Uterus (tissue), 4 donors: ENCODE measurements around the gene PTPN18. TPM values are rescaled to one million over a fixed set of nuclear protein-coding genes. Genes with fewer than 3 reads are reported as not detected.
A peak's percentile ranks its signal among the peaks of the same experiment; 100 is the strongest.

ENCODE experiments used
- DNase-seq, 2 donors: peaks; one replicate each; pipeline ENCODE4 v3.0.0-alpha.2; 2019 to 2020
- H3K27ac ChIP-seq, 2 donors: fragments of 200-600 bp; sonication (generic); 1 replicate in 1 of 2; 2 replicates in 1 of 2; pipeline ENCODE4 v1.5.1; 2016 to 2018
- H3K27me3 ChIP-seq, 2 donors: fragments of 200-600 bp; sonication (generic); one replicate each; pipeline ENCODE4 v1.5.1; 2018 to 2019; ENCODE audit warnings: control low read depth in 1 of 2
- H3K36me3 ChIP-seq, 2 donors: fragments of 200-600 bp; sonication (generic); one replicate each; pipeline ENCODE4 v1.5.1; 2019; ENCODE audit warnings: control low read depth in 1 of 2
- H3K4me1 ChIP-seq, 2 donors: fragments of 200-600 bp; sonication (generic); one replicate each; pipeline ENCODE4 v1.5.1; 2018 to 2019; ENCODE audit warnings: control low read depth in 1 of 2
- H3K4me3 ChIP-seq, 2 donors: fragments of 200-600 bp; sonication (generic); 1 replicate in 1 of 2; 2 replicates in 1 of 2; pipeline ENCODE4 v1.5.1; 2018 to 2019; ENCODE audit warnings: mild to moderate bottlenecking in 1 of 2
- H3K9me3 ChIP-seq, 2 donors: fragments of 200-600 bp; sonication (generic); one replicate each; pipeline ENCODE4 v1.5.1; 2019; ENCODE audit warnings: control low read depth in 1 of 2
- POLR2A ChIP-seq, 2 donors: fragments of 450-650 bp; IDR thresholded peaks; one replicate each; pipeline ENCODE4 v1.6.1; 2016; ENCODE audit warnings: antibody characterized with exemption in 2 of 2, mild to moderate bottlenecking in 1 of 2, moderate library complexity in 1 of 2
- intact Hi-C: fragments of 100-400 bp; cut with DNase I; formaldehyde crosslinking; loops from one replicate; pipeline ENCODE4 v1.15.1; 2023; ENCODE audit warnings: low total_unique reads
- total RNA-seq, 4 donors: library from RNA; depleted of rRNA in 3 of 4; stranded (reverse); fragments of >200 nt in 3 of 4; gene quantifications; one replicate each; pipeline versions ENCODE4 v1.1.0 to v1.2.4, GENCODE V29; 2014 to 2023
- TF ChIP-seq, protein P1 (sequence below), 4 experiments: fragments of 200-600 bp in 2 of 4; fragments of 450-650 bp in 2 of 4; sonication (generic) in 2 of 4; IDR thresholded peaks; one replicate each; pipeline ENCODE4 v1.5.1; 2016 to 2019; ENCODE audit warnings: antibody characterized with exemption in 4 of 4, mild to moderate bottlenecking in 2 of 4, moderate library complexity in 1 of 4
- donor health status: DM: yes; HTN: yes; CAD: no.

PTPN18 gene
- total RNA-seq, 4 donors from 2014 or later = 29.6 to 65.6 (median 46.3) TPM

DNA sequence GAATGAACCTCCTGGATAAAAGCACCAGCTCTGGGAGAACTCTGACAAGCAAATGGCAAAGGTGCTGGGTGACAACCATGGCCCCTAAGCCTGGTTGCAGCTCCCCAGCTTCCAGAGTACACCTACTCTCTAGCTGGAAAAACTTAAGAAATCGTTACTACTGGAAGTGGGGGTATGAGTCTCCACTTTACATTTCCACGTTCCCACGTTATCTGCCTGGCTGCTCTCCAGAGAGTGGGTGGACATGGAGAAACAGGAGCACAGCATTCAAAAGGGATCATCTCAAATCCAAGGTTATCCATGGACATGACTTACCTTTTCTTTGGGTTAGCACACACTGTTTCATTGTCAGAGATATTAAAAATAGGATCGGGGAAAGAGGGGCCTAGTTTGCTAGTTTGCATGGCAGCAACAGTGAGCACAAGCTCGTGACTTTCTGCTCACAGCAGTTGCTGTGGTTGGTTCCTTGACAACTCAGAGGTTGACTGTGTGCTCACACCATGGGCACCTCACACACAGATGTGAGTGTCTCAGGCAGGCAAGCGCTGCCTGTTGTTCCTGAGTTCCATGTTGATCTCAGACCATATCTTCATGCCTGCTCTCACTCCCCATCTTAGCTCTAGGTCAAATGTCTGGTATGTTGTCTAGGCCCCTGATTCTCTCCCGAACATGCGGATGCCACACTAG is 32.5 kb downstream of the PTPN18 start:
- Histone ChIP-seq H3K27me3 (no peaks in the 10 kb centered on the region), H3K9me3 (no peaks in the 10 kb centered on the region), H3K36me3 (no peaks in the 10 kb centered on the region), H3K4me1 (peaks cover 0 to 6% of the 10 kb centered on the region in 2 donors), H3K27ac (no peak overlapping the region), H3K4me3 (no peak overlapping the region)
- TF ChIP-seq, protein P1, sequence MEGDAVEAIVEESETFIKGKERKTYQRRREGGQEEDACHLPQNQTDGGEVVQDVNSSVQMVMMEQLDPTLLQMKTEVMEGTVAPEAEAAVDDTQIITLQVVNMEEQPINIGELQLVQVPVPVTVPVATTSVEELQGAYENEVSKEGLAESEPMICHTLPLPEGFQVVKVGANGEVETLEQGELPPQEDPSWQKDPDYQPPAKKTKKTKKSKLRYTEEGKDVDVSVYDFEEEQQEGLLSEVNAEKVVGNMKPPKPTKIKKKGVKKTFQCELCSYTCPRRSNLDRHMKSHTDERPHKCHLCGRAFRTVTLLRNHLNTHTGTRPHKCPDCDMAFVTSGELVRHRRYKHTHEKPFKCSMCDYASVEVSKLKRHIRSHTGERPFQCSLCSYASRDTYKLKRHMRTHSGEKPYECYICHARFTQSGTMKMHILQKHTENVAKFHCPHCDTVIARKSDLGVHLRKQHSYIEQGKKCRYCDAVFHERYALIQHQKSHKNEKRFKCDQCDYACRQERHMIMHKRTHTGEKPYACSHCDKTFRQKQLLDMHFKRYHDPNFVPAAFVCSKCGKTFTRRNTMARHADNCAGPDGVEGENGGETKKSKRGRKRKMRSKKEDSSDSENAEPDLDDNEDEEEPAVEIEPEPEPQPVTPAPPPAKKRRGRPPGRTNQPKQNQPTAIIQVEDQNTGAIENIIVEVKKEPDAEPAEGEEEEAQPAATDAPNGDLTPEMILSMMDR (IDR thresholded peaks at IDR 0.05) = no peak
- no peak for TF ChIP-seq POLR2A (IDR thresholded peaks at IDR 0.05)
- no peak for DNase-seq
- intact Hi-C loops = no loop called here

DNA sequence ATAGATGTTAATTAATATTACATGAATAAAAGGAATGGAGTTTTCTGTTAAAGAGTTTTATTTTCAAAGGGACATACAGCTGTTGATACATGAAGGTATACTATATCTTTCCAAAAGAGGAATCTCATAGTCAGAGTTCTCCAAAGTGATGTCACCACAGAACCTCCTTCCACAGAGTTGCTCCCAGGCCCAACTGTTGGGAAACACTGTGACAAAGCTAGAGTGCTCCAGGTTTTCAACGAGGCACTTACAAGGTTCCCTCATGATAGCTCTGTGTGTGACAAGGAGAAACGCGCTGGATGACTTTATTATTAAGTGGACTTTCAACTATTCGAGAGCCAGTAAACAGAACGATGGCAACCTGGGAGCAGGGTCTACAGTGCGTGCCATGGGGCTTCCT is 33.5 kb downstream of the PTPN18 start:
- no peak overlapping the region for H3K4me3 ChIP-seq
- no peaks in the 10 kb centered on the region for H3K9me3 ChIP-seq
- no peak overlapping the region for H3K27ac ChIP-seq
- no peaks in the 10 kb centered on the region for H3K27me3 ChIP-seq
- DNase-seq = no peak
- intact Hi-C loops = no loop called here
- no peak for TF ChIP-seq POLR2A (IDR thresholded peaks at IDR 0.05)
- TF ChIP-seq, protein P1 (IDR thresholded peaks at IDR 0.05) = no peak
- no peaks in the 10 kb centered on the region for H3K36me3 ChIP-seq
- peaks cover 0 to 6% of the 10 kb centered on the region in 2 donors for H3K4me1 ChIP-seq

DNA sequence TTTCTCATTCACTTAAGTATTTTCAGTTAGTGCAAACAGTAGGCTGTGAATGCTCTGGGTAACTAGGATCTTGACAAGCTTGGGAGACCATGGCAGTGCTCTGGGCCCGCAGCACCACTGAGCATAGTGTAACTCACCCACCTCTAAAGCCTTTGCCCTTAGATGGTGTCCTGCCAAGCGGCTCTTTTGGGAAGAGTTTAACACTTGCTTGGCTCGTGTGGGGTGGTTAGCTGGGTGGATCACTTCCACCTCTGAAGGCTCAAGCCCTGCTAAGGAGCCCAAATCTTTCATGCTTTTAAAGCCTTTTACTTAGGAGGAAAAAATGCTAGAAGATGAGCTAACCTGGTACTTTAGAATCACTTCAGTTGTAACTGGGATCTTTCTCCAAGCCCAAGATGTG is 33.9 kb downstream of the PTPN18 start:
- Histone ChIP-seq H3K27me3 (no peaks in the 10 kb centered on the region), H3K27ac (peak overlapping the region in 1 of 2 donors; percentile 78), H3K36me3 (no peaks in the 10 kb centered on the region), H3K4me1 (peaks cover 0 to 6% of the 10 kb centered on the region in 2 donors), H3K4me3 (no peak overlapping the region), H3K9me3 (no peaks in the 10 kb centered on the region)
- intact Hi-C loops = no loop called here
- TF ChIP-seq, protein P1 (IDR thresholded peaks at IDR 0.05) = no peak
- TF ChIP-seq POLR2A (IDR thresholded peaks at IDR 0.05) = no peak
- DNase-seq = no peak

DNA sequence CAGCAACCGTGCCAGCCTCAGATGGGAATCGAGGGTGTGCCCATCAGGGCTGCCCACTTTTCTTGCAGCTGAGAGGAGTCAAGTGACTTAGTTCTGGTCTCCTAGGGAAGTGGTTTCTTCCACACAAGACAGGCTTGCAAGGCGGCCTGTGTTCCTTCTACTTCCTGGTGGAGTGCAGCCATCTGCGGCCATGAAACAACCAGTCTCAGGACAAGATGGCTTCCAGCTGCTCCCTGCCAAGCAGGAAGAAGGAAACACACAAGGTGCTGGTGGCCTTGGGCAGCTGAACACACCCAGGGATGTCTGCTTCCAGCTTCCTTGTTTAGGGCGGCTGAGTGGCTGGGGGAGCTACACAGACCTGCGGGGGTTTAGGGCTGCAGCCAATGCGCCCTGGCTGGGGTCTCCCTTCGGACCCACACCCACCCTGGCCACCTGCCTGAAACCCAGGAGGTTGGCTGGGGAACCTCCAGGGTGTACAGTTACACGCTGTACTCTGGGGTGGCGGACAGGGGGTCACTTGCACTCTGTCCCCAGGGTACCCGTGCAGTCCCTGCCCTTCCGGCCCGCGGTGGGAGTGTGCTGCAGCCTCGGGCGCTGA is 34.7 kb downstream of the PTPN18 start:
- Histone ChIP-seq H3K27ac (peak overlapping the region; percentile 78 to 82), H3K4me1 (peaks cover 0 to 6% of the 10 kb centered on the region in 2 donors)
- intact Hi-C loops = no loop called here

More for the DNA sequence above, 34.7 kb downstream of the PTPN18 start:
- Histone ChIP-seq H3K4me3 (peak overlapping the region; percentile 52 to 55), H3K27me3 (no peaks in the 10 kb centered on the region), H3K9me3 (no peaks in the 10 kb centered on the region), H3K36me3 (no peaks in the 10 kb centered on the region)
- no peak for DNase-seq
- TF ChIP-seq POLR2A (IDR thresholded peaks at IDR 0.05) = no peak
- TF ChIP-seq, protein P1 (IDR thresholded peaks at IDR 0.05) = no peak
